Fibroblast of pulmonary artery (primary cell): Measurements from ENCODE around the gene UBXN1.

ENCODE experiments used
- DNase-seq: peaks from one replicate; pipeline ENCODE4 v3.0.0-alpha.2; 2010; ENCODE audit warnings: low read depth
- H3K4me3 ChIP-seq: replicated peaks from 2 replicates; pipeline ENCODE4 v1.5.1; 2011; ENCODE audit warnings: low read depth, mild to moderate bottlenecking, control low read depth, low read length, moderate library complexity
- TF ChIP-seq, protein P1 (sequence below): IDR thresholded peaks from 2 replicates; pipeline ENCODE4 v1.5.1; 2011; ENCODE audit warnings: mild to moderate bottlenecking, control low read depth, low read length, inconsistent platforms; ENCODE audit errors: missing control alignments

Gene UBXN1

DNA sequence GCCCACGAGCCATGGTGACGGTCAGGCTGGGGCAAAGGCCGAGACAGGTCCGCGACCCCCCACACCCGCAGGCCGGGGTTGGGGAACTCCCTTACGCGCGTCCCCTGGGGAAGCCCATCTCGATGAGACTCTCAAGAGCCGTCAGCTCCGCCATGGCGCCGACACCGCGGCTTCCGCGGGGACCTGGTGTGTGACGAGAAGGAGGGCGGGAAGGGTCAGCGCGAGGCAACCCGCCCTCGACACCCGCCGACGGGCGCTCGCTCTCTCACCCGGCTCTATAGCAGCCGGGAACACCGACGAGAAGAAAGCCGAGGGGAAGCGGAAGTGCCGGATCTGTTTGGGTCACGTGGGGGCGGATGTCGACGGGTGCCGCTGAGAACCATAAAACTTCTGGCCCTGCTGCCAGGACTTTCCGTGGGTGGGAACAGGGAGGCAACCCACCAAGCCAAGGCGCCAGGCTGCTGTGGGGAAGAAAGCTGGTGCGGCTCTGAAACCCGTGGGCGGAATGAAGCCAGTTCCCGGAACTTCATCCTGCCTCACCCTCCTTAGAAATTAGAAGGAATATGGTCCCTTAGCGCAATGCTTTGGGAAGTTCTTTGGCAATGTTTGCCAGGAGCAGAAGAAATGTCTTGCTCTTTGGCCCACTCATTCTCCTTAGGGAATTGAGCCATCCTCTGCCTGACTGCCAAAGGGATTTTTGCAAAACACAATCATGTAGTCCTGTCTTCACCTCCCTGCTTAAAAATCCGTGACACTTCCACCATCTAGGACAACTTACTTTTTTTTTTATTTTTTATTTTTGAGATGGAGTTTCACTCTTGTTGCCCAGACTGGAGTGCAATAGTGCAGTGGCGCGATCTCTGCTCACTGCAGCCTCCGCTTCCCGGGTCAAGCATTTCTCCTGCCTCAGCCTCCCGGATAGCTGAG, at the start of gene UBXN1:
Gene UBXN1 (minus strand): TSS at position 304 of the 927 bp plus-strand sequence. CDS start 150 bp downstream, at position 154.
- TF ChIP-seq, protein P1, sequence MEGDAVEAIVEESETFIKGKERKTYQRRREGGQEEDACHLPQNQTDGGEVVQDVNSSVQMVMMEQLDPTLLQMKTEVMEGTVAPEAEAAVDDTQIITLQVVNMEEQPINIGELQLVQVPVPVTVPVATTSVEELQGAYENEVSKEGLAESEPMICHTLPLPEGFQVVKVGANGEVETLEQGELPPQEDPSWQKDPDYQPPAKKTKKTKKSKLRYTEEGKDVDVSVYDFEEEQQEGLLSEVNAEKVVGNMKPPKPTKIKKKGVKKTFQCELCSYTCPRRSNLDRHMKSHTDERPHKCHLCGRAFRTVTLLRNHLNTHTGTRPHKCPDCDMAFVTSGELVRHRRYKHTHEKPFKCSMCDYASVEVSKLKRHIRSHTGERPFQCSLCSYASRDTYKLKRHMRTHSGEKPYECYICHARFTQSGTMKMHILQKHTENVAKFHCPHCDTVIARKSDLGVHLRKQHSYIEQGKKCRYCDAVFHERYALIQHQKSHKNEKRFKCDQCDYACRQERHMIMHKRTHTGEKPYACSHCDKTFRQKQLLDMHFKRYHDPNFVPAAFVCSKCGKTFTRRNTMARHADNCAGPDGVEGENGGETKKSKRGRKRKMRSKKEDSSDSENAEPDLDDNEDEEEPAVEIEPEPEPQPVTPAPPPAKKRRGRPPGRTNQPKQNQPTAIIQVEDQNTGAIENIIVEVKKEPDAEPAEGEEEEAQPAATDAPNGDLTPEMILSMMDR, result no peak
- peak within 1 kb of the TSS; percentile 95 for H3K4me3 ChIP-seq
- DNase-seq, result peak; percentile 92

DNA sequence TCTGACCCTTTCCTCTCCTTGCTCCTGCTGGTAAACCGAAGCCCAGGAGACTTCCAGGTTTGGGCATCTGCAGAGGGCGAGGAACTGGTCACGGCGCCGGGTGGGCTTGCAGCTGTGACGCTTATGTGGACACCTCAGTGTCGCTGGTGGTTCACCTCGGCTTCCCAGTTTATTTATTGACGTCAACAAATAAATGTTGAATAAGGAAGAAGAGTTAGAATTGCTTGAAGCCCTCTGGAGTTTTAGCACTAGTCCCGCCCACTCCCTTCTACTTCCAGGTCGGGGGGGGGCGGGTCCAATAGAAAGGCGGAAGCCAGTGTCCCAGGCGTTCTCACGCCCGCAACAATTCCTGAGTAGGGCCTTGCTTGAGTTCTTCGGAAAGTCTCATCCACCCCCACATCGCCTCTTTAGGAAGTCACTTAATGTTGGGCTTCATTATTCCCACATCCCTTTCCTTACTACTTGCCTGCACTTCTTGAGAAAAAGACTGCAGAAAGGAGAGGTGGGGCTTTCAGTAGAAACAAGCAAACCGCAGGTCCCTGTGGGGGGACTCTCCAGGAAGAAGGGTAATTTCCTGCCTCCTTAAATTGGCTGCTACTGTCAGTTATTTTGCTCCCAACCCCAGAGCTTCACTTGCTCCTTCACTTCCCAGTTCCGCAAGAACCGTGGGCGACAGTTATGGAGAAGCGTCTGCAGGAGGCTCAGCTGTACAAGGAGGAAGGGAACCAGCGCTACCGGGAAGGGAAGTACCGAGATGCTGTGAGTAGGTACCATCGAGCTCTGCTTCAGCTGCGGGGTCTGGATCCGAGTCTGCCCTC, 49.5 kb upstream of the UBXN1 start, which contains the start of gene TTC9C:
Gene TTC9C (plus strand): TSS at position 316 of the 818 bp plus-strand sequence. CDS start 363 bp downstream, at position 679.
- TF ChIP-seq, protein P1, result no peak
- peak; percentile 84 for DNase-seq
- H3K4me3 ChIP-seq, result peak within 1 kb of the TSS; percentile 71

DNA sequence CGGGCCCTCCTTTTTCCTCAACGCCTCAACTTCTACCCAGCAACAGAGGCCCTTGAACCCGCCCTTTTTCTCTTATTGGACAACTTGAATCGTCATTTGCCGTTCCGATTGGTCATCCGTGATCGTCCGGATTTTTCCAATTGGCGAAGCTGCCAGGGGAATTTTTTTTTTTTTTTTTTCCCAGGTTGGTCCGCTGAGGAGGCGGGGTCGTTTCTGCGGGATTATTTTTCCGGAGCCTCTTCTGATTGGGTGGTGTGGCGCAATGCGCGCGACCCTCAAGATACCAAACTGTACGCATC, 48.9 kb upstream of the UBXN1 start:
- TF ChIP-seq, protein P1, result no peak
- peak; percentile 99 for DNase-seq
- H3K4me3 ChIP-seq, result peak overlapping the region; percentile 71

DNA sequence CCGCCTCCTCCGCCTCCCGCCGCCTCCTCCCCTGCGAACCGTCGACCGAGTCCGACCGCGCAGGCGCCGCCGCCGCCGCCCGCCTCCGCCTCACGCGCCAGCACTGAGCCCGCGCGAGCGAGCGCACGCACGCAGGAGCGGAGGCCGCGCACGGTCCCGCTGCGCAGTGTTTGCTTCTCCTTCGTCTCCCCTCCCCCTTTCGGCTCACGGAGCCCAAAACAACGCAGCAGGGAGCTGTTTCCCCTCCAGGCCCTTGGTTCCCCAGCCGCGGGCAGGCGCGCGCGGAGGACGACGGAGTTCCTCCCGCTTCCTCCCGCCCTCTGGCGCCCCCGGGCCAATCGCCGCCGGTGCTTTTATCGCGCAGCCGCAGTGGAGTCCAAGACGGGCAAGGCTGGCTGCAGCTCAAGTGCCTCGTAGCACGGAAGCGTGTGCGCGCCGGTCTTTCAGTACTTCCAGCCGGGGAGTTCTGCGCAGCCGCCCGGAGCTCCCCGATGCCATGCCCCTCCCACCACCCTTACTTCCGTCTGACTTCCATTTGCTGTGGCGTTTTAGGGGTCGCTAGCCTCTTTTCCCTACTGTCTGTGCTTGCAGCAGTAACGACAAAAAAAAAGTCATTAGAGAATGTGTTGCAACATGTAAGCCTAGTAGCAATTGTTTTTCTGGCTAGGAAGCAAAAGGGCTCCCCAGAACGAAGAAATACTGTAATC, 48.4 kb upstream of the UBXN1 start, which contains the start of gene HNRNPUL2:
Gene HNRNPUL2 (minus strand): TSS at position 293 of the 707 bp plus-strand sequence. CDS start 301 bp downstream, outside the sequence.
- H3K4me3 ChIP-seq, result peak within 1 kb of the TSS; percentile 71
- peak; percentile 99 for DNase-seq
- TF ChIP-seq, protein P1, result no peak

- H3K4me3 ChIP-seq, result peak overlapping the region; percentile 71
- TF ChIP-seq, protein P1, result no peak
- no peak for DNase-seq
These were observed 48.0 kb upstream of the UBXN1 start for GRCh38 chr11:62726915-62727164.

GRCh38 chr11:62726156-62726914, 47.5 kb upstream of the UBXN1 start:
- TF ChIP-seq, protein P1, result no peak
- peak overlapping the region; percentile 71 for H3K4me3 ChIP-seq
- no peak for DNase-seq
